ENCODE results near the gene SLC26A11.
"Not testable (repeated sequence)": the region's sequence is repeated elsewhere in the genome, so short reads cannot be mapped to it uniquely, and the experiment has no call there.

The SLC26A11 gene

GRCh38 chr17:80285237-80285920, 65.2 kb downstream of the SLC26A11 start:
- DNase-seq (ENCODE audit: low read depth), result no peak

- no peak for DNase-seq (ENCODE audit: low read depth)
These were observed 66.4 kb downstream of the SLC26A11 start for GRCh38 chr17:80286638-80286960.

GRCh38 chr17:80287038-80287437, 66.8 kb downstream of the SLC26A11 start:
- no peak for DNase-seq (ENCODE audit: low read depth)

GRCh38 chr17:80287806-80288567, 67.8 kb downstream of the SLC26A11 start:
- no peak for DNase-seq (ENCODE audit: low read depth)

GRCh38 chr17:80289616-80290015, 69.4 kb downstream of the SLC26A11 start:
- DNase-seq (ENCODE audit: low read depth), result no peak

- DNase-seq (ENCODE audit: low read depth), result no peak
These were observed 69.9 kb downstream of the SLC26A11 start for GRCh38 chr17:80290156-80290555.

- DNase-seq (ENCODE audit: low read depth), result no peak
These were observed 71.0 kb downstream of the SLC26A11 start for GRCh38 chr17:80291260-80291659.

GRCh38 chr17:80291691-80292487, 71.7 kb downstream of the SLC26A11 start:
- no peak for DNase-seq (ENCODE audit: low read depth)

- DNase-seq (ENCODE audit: low read depth), result no peak
These were observed 72.3 kb downstream of the SLC26A11 start for GRCh38 chr17:80292521-80292971.

GRCh38 chr17:80294210-80294609, 74.0 kb downstream of the SLC26A11 start:
- DNase-seq (ENCODE audit: low read depth), result no peak

GRCh38 chr17:80294653-80295052, 74.4 kb downstream of the SLC26A11 start:
- no peak for DNase-seq (ENCODE audit: low read depth)

GRCh38 chr17:80295146-80295545, 74.9 kb downstream of the SLC26A11 start:
- DNase-seq (ENCODE audit: low read depth), result no peak

GRCh38 chr17:80295559-80295958, 75.3 kb downstream of the SLC26A11 start:
- no peak for DNase-seq (ENCODE audit: low read depth)

GRCh38 chr17:80296221-80296620, 76.0 kb downstream of the SLC26A11 start:
- DNase-seq (ENCODE audit: low read depth), result no peak

- DNase-seq (ENCODE audit: low read depth), result no peak
These were observed 77.9 kb downstream of the SLC26A11 start for GRCh38 chr17:80297996-80298560.

- not testable (repeated sequence) for DNase-seq (ENCODE audit: low read depth)
These were observed 79.3 kb downstream of the SLC26A11 start for GRCh38 chr17:80299350-80300100.

- DNase-seq (ENCODE audit: low read depth), result not testable (repeated sequence)
These were observed 80.5 kb downstream of the SLC26A11 start for GRCh38 chr17:80300756-80301155.
